Body of pancreas (tissue), 4 donors: ENCODE data around the gene LPP.

Experiments used
- POLR2A ChIP-seq, 3 donors: fragments of 450-650 bp; IDR thresholded peaks; one replicate each; pipeline ENCODE4 v1.6.1; 2016; ENCODE audit warnings: antibody characterized with exemption in 3 of 3, mild to moderate bottlenecking in 2 of 3
- TF ChIP-seq, protein P1 (sequence below), 7 experiments: fragments of 450-650 bp in 4 of 7; fragments of 200-600 bp in 3 of 7; sonication (generic) in 3 of 7; IDR thresholded peaks; one replicate each; pipeline ENCODE4 v1.5.1; 2016 to 2019; ENCODE audit warnings: antibody characterized with exemption in 7 of 7

DNA sequence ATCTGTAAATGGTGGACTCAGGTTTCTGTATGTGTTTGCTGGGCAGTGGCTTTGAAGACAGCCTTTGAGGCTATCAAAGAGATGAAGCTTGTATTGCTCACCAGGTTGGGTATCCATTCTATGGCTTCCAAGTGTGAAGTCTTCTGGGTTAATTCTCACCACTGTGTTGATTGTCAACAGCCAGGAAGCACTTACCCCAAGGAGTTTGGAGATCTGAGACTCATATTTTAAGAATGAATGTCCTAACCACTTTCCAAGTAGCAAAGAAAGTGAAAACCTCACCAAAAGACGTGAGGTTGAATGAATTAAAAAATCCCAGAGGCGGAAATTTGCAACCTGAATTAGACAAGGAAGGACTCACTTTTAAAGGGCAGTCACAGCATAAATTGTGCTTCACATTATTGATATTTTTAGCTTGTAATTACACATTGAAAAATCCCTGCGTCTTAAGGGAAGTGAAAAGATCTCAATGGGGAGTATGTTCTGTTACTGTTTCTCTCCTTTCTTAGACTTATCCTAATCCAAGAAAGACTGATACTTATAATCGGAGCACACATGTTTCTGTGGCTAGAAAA is 713.8 kb downstream of the LPP start:
- TF ChIP-seq, protein P1, sequence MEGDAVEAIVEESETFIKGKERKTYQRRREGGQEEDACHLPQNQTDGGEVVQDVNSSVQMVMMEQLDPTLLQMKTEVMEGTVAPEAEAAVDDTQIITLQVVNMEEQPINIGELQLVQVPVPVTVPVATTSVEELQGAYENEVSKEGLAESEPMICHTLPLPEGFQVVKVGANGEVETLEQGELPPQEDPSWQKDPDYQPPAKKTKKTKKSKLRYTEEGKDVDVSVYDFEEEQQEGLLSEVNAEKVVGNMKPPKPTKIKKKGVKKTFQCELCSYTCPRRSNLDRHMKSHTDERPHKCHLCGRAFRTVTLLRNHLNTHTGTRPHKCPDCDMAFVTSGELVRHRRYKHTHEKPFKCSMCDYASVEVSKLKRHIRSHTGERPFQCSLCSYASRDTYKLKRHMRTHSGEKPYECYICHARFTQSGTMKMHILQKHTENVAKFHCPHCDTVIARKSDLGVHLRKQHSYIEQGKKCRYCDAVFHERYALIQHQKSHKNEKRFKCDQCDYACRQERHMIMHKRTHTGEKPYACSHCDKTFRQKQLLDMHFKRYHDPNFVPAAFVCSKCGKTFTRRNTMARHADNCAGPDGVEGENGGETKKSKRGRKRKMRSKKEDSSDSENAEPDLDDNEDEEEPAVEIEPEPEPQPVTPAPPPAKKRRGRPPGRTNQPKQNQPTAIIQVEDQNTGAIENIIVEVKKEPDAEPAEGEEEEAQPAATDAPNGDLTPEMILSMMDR (IDR thresholded peaks at IDR 0.05), result no peak
- no peak for TF ChIP-seq POLR2A (IDR thresholded peaks at IDR 0.05)
